ENCODE data around the gene CHKA.

The CHKA gene

GRCh38 chr11:68071281-68072048 lies 49.7 kb downstream of the CHKA start:
- no peak for FAIRE-seq

- FAIRE-seq: no peak
Observed at GRCh38 chr11:68067991-68068390, 53.2 kb downstream of the CHKA start.

- no peak for FAIRE-seq
Observed at GRCh38 chr11:68066742-68067141, 54.4 kb downstream of the CHKA start.

GRCh38 chr11:68065841-68066240 lies 55.3 kb downstream of the CHKA start:
- FAIRE-seq: no peak

- FAIRE-seq: no peak
Observed at GRCh38 chr11:68064926-68065325, 56.3 kb downstream of the CHKA start.

GRCh38 chr11:68061508-68061907 lies 59.7 kb downstream of the CHKA start:
- no peak for FAIRE-seq

GRCh38 chr11:68057807-68058206 lies 63.4 kb downstream of the CHKA start:
- no peak for FAIRE-seq

GRCh38 chr11:68056317-68057285 lies 64.6 kb downstream of the CHKA start:
- FAIRE-seq: no peak

- no peak for FAIRE-seq
Observed at GRCh38 chr11:68053981-68054812, 67.0 kb downstream of the CHKA start.

GRCh38 chr11:68053117-68053516 lies 68.1 kb downstream of the CHKA start:
- no peak for FAIRE-seq

- no peak for FAIRE-seq
Observed at GRCh38 chr11:68052137-68052873, 68.9 kb downstream of the CHKA start.

- FAIRE-seq: no peak
Observed at GRCh38 chr11:68051191-68052136, 69.7 kb downstream of the CHKA start.

- FAIRE-seq: no peak
Observed at GRCh38 chr11:68050371-68050841, 70.8 kb downstream of the CHKA start.

- no peak for FAIRE-seq
Observed at GRCh38 chr11:68049509-68050370, 71.4 kb downstream of the CHKA start.

GRCh38 chr11:68048681-68049508 lies 72.3 kb downstream of the CHKA start:
- no peak for FAIRE-seq

GRCh38 chr11:68047437-68048290 lies 73.5 kb downstream of the CHKA start:
- FAIRE-seq: no peak

GRCh38 chr11:68044898-68045351 lies 76.3 kb downstream of the CHKA start:
- no peak for FAIRE-seq
